IMR-90 (cell line): Measurements from ENCODE around the gene ARHGEF40. TPM values are rescaled to one million over a fixed set of nuclear protein-coding genes. Genes with fewer than 3 reads are reported as not detected.
A peak's percentile ranks its signal among the peaks of the same experiment; 100 is the strongest.

ENCODE experiments used
- ATAC-seq: fragments of 200-7000 bp; cut with Tn5 transposase; 2 replicates; pipeline ENCODE4 v1.9.1; 2020; ENCODE audit warnings: low read depth, mild to moderate bottlenecking, moderate library complexity
- BruUV-seq: library from RNA; stranded (reverse); fragments of 400-500 nt; replicated peaks from 2 replicates; lab custom pipeline; 2021; lab: Mats Ljungman, UMichigan
- CTCF ChIA-PET: fragments of 300-600 bp; formaldehyde crosslinking; extraction: SDS; loops from one replicate; lab custom pipeline; 2021; ENCODE audit warnings: antibody characterized with exemption; lab: Yijun Ruan, JAX
- POLR2A ChIA-PET: fragments of 300-600 bp; sonication (Branson Sonifier 250); formaldehyde crosslinking; loops from one replicate; lab custom pipeline; 2022; ENCODE audit warnings: antibody characterized with exemption; ENCODE audit not compliant: unreplicated experiment; lab: Charles Lee
- DNase-seq: peaks from one replicate; pipeline ENCODE4 v3.0.0; 2013
- H2AFZ ChIP-seq: replicated peaks from 2 replicates; pipeline ENCODE3; 2013; ENCODE audit warnings: low read length, mild to moderate bottlenecking; ENCODE audit not compliant: poor library complexity
- H2AK5ac ChIP-seq: 2 replicates; pipeline ENCODE4 v1.6.1; 2013; ENCODE audit warnings: low read depth, low read length, inconsistent platforms
- H2AK9ac ChIP-seq: replicated peaks from 2 replicates; pipeline ENCODE3; 2013; ENCODE audit warnings: mild to moderate bottlenecking, low read depth, low read length, moderate library complexity; ENCODE audit not compliant: poor library complexity
- H2BK120ac ChIP-seq: 2 replicates; pipeline ENCODE4 v1.6.1; 2013; ENCODE audit warnings: low read depth, low read length, inconsistent platforms
- H2BK15ac ChIP-seq: 3 replicates; pipeline ENCODE4 v1.6.1; 2013; ENCODE audit warnings: low read depth, low read length, inconsistent platforms
- H2BK20ac ChIP-seq: 2 replicates; pipeline ENCODE4 v1.6.1; 2013; ENCODE audit warnings: low read depth, mild to moderate bottlenecking, inconsistent platforms, low read length, moderate library complexity
- H2BK5ac ChIP-seq: 2 replicates; pipeline ENCODE4 v1.6.1; 2013; ENCODE audit warnings: mild to moderate bottlenecking, low read depth, low read length, inconsistent platforms; ENCODE audit not compliant: poor library complexity, severe bottlenecking
- H3K14ac ChIP-seq: replicated peaks from 2 replicates; pipeline ENCODE4 v1.6.1; 2013; ENCODE audit warnings: low read depth, low read length, inconsistent platforms
- H3K18ac ChIP-seq: 2 replicates; pipeline ENCODE4 v1.6.1; 2013; ENCODE audit warnings: low read depth, low read length, control low read depth
- H3K23ac ChIP-seq: 2 replicates; pipeline ENCODE4 v1.6.1; 2013; ENCODE audit warnings: low read depth, low read length, inconsistent platforms
- H3K27ac ChIP-seq: 2 replicates; pipeline ENCODE4 v1.5.1; 2013; ENCODE audit warnings: mild to moderate bottlenecking, control low read depth, low read length; ENCODE audit not compliant: insufficient read depth
- H3K27me3 ChIP-seq: 2 replicates; pipeline ENCODE4 v1.6.1; 2013; ENCODE audit warnings: low read length; ENCODE audit not compliant: control insufficient read depth, insufficient read depth
- H3K36me3 ChIP-seq: 2 replicates; pipeline ENCODE4 v1.6.1; 2013; ENCODE audit warnings: low read length, mixed read lengths; ENCODE audit not compliant: control insufficient read depth, insufficient read depth
- H3K4ac ChIP-seq: 2 replicates; pipeline ENCODE4 v1.6.1; 2013; ENCODE audit warnings: low read depth, low read length, inconsistent platforms
- H3K4me1 ChIP-seq: 2 replicates; pipeline ENCODE4 v1.6.1; 2013; ENCODE audit warnings: low read length, mixed read lengths; ENCODE audit not compliant: control insufficient read depth, insufficient read depth
- H3K4me2 ChIP-seq: 2 replicates; pipeline ENCODE4 v1.6.1; 2013; ENCODE audit warnings: low read depth, mild to moderate bottlenecking, control low read depth, low read length, moderate library complexity
- H3K4me3 ChIP-seq: 2 replicates; pipeline ENCODE4 v1.5.1; 2013; ENCODE audit warnings: low read depth, mild to moderate bottlenecking, control low read depth, low read length, moderate library complexity; ENCODE audit not compliant: insufficient read depth
- H3K56ac ChIP-seq: 2 replicates; pipeline ENCODE4 v1.6.1; 2013; ENCODE audit warnings: low read length, inconsistent platforms; ENCODE audit not compliant: insufficient read depth; ENCODE audit errors: extremely low read depth
- H3K79me1 ChIP-seq, 2 experiments: 2 replicates each; pipeline ENCODE4 v1.6.1; 2013; ENCODE audit warnings: low read length in 2 of 2, inconsistent platforms in 1 of 2, low read depth in 1 of 2
- H3K9ac ChIP-seq: 2 replicates; pipeline ENCODE4 v1.6.1; 2013; ENCODE audit warnings: low read depth, low read length, control low read depth
- H3K9me1 ChIP-seq: 2 replicates; pipeline ENCODE4 v1.6.1; 2013; ENCODE audit warnings: low read length, inconsistent platforms; ENCODE audit not compliant: insufficient read depth
- H3K9me3 ChIP-seq: 2 replicates; pipeline ENCODE4 v1.6.1; 2013; ENCODE audit warnings: low read length; ENCODE audit not compliant: control insufficient read depth, insufficient read depth
- H4K20me1 ChIP-seq: 2 replicates; pipeline ENCODE4 v1.6.1; 2013; ENCODE audit warnings: low read length, inconsistent platforms; ENCODE audit not compliant: insufficient read depth
- H4K5ac ChIP-seq: 2 replicates; pipeline ENCODE4 v1.6.1; 2013; ENCODE audit warnings: mild to moderate bottlenecking, low read depth, low read length, control low read depth
- H4K8ac ChIP-seq, 2 experiments: 2 replicates each; pipeline ENCODE4 v1.6.1; 2013; ENCODE audit warnings: low read depth in 2 of 2, low read length in 2 of 2, control low read depth in 1 of 2, inconsistent platforms in 1 of 2
- H4K91ac ChIP-seq: 2 replicates; pipeline ENCODE4 v1.6.1; 2013; ENCODE audit warnings: low read depth, low read length, inconsistent platforms; ENCODE audit not compliant: insufficient read depth
- BHLHE40 ChIP-seq: fragments of 150-350 bp; IDR thresholded peaks from 2 replicates; pipeline ENCODE4 v1.6.1; 2016; ENCODE audit warnings: mild to moderate bottlenecking, low read depth, low read length
- CEBPB ChIP-seq: IDR thresholded peaks from 2 replicates; pipeline ENCODE4 v1.6.1; 2012; ENCODE audit warnings: low read depth, low read length, improper control_type of control experiment
- CHD1 ChIP-seq: IDR thresholded peaks from 2 replicates; pipeline ENCODE4 v1.6.1; 2012; ENCODE audit warnings: low read depth, low read length, improper control_type of control experiment
- FOS ChIP-seq: fragments of 150-350 bp; IDR thresholded peaks from 2 replicates; pipeline ENCODE4 v1.6.1; 2016; ENCODE audit warnings: low read depth, low read length
- MAFK ChIP-seq: IDR thresholded peaks from 2 replicates; pipeline ENCODE4 v1.6.1; 2012; ENCODE audit warnings: low read depth, low read length, improper control_type of control experiment
- MAZ ChIP-seq: IDR thresholded peaks from 2 replicates; pipeline ENCODE4 v1.6.1; 2012; ENCODE audit warnings: low read depth, mild to moderate bottlenecking, low read length, improper control_type of control experiment, moderate library complexity, borderline replicate concordance
- MXI1 ChIP-seq: IDR thresholded peaks from 2 replicates; pipeline ENCODE4 v1.6.1; 2012; ENCODE audit warnings: low read depth, mild to moderate bottlenecking, low read length, moderate library complexity, borderline replicate concordance
- NFE2L2 ChIP-seq: fragments of 150-350 bp; IDR thresholded peaks from 2 replicates; pipeline ENCODE4 v1.6.1; 2016; ENCODE audit warnings: low read depth, mild to moderate bottlenecking, low read length
- POLR2A ChIP-seq: IDR thresholded peaks from 2 replicates; pipeline ENCODE4 v1.6.1; 2012; ENCODE audit warnings: mild to moderate bottlenecking, low read depth, low read length
- RAD21 ChIP-seq: IDR thresholded peaks from 2 replicates; pipeline ENCODE4 v1.6.1; 2012; ENCODE audit warnings: low read length, improper control_type of control experiment
- RCOR1 ChIP-seq: IDR thresholded peaks from 2 replicates; pipeline ENCODE4 v1.6.1; 2012; ENCODE audit warnings: mild to moderate bottlenecking, low read length, improper control_type of control experiment; ENCODE audit not compliant: insufficient replicate concordance
- RFX5 ChIP-seq: IDR thresholded peaks from 2 replicates; pipeline ENCODE4 v1.8.0; 2012; ENCODE audit warnings: low read depth, mild to moderate bottlenecking, low read length, moderate library complexity
- SMC3 ChIP-seq: fragments of 150-350 bp; IDR thresholded peaks from 2 replicates; pipeline ENCODE4 v1.6.1; 2016; ENCODE audit warnings: low read depth, mild to moderate bottlenecking, antibody characterized with exemption, low read length, moderate library complexity
- USF2 ChIP-seq: fragments of 150-350 bp; IDR thresholded peaks from 2 replicates; pipeline ENCODE4 v1.6.1; 2017; ENCODE audit warnings: mild to moderate bottlenecking, antibody characterized with exemption, low read length, low read depth
- WGBS, 2 experiments: methylation state at CpG; one replicate each; pipeline versions ENCODE4 v1.1.5 to v1.1.7; 2013; ENCODE audit warnings: missing lambda C conversion rate in 2 of 2; ENCODE audit not compliant: insufficient read length in 1 of 2; ENCODE audit errors: extremely low coverage in 2 of 2; 5-methylcytosine and 5-hydroxymethylcytosine counted together
- dilution Hi-C: fragments of 300-500 bp; cut with HindIII; formaldehyde crosslinking; loops from one replicate; pipeline ENCODE4 v1.14.3; 2018; ENCODE audit warnings: low sequenced_read_pairs; ENCODE audit not compliant: unreplicated experiment
- in situ Hi-C: fragments of 300-500 bp; cut with MboI; formaldehyde crosslinking; loops from 3 replicates; pipeline ENCODE4 v1.14.3; 2019; ENCODE audit warnings: low sequenced_read_pairs, inconsistent platforms, mixed read lengths
- intact Hi-C: fragments of 100-400 bp; cut with micrococcal nuclease; formaldehyde crosslinking; loops from 2 replicates; pipeline ENCODE4 v1.10.0; 2022
- polyA plus RNA-seq, 3 experiments: library from polyadenylated mRNA; depleted of rRNA; stranded (reverse); fragments of >200 nt; gene quantifications; 2 replicates each; pipeline ENCODE4 v1.2.3, GENCODE V29; 2012; ENCODE audit warnings: low replicate concordance in 1 of 3
- total RNA-seq: library from RNA; depleted of rRNA; stranded (reverse); fragments of >200 nt; gene quantifications from 2 replicates; pipeline ENCODE4 v1.2.3, GENCODE V29; 2012
- TF ChIP-seq, protein P1 (sequence below): fragments of 150-350 bp; IDR thresholded peaks from 2 replicates; pipeline ENCODE4 v1.6.1; 2016; ENCODE audit warnings: low read depth, mild to moderate bottlenecking, low read length, moderate library complexity, borderline replicate concordance
- TF ChIP-seq, protein P2 (sequence below): conservative IDR thresholded peaks from 2 replicates; pipeline ENCODE4 v1.5.1; 2012; ENCODE audit warnings: mild to moderate bottlenecking, low read depth, low read length, improper control_type of control experiment

ARHGEF40 gene
- total and polyA plus RNA-seq, 2 of the 4 experiments (the other 2 are of a cell fraction), result 18.1 to 58.4 TPM

DNA sequence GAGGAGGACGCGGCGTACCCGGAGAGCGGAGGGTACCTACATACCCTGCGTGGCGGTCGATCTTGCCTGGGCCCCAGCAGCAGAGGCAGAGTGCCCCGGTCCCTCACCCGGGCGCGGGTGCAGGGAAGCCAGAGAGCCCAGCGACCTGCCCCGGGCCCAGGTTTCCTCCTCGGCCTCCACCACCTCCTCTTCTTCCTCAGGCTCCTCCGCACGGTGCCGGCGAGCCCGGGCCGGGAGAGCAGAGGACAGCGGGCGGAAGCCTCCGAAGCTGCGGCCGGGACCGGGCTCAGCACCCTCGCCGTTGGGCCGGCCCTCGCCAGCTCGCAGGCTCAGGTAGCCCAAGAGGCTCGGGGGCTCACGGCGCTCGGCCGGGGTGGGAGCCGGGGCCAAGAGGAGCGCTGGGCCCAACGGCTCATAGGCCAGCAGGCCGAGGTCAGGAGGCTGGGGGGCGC is 21.7 kb downstream of the ARHGEF40 start:
- dilution Hi-C loops, result no loop called here

More for the DNA sequence above, 21.7 kb downstream of the ARHGEF40 start:
- H4K91ac ChIP-seq, result no peak overlapping the region
- no peak overlapping the region for H3K27ac ChIP-seq
- no peak overlapping the region for H3K9ac ChIP-seq
- no peak overlapping the region for H4K5ac ChIP-seq
- H2BK120ac ChIP-seq, result no peak overlapping the region
- peaks cover 3 to 7% of the 10 kb centered on the region in 2 experiments; a peak in 1 of 4 replicates for H3K79me1 ChIP-seq
- peak overlapping the region; percentile 92 for H2AK9ac ChIP-seq
- no peak overlapping the region for H4K8ac ChIP-seq
- in situ Hi-C loops (loop anchor here (25.0 kb wide), 2 partner anchors 630 to 755 kb away; partner anchors contain the start of genes APEX1, CCNB1IP1, OSGEP and PARP2), intact Hi-C loops (loop anchor here (1.0 kb wide), 3 partner anchors 12 to 78 kb away; no protein-coding TSS in a partner anchor)
- BruUV-seq, result no TSS peak
- H2AK5ac ChIP-seq, result no peak overlapping the region
- no peak overlapping the region for H3K56ac ChIP-seq
- peaks cover 6% of the 10 kb centered on the region for H4K20me1 ChIP-seq
- no peak overlapping the region for H3K23ac ChIP-seq
- ChIA-PET CTCF (interaction anchor here (0.8 to 2.9 kb wide), 11 partner anchors 12 to 77 kb away, joined by 3 to 22 read pairs (median 4); partner anchors contain the start of gene ARHGEF40), POLR2A (interaction anchor here (1.3 kb wide), 1 partner anchor 21 kb away, joined by 3 read pairs; no protein-coding TSS in a partner anchor)
- peaks cover 27% of the 10 kb centered on the region for H3K36me3 ChIP-seq
- H2AFZ ChIP-seq, result no peak overlapping the region
- DNase-seq, result no peak
- no peak overlapping the region for H3K4ac ChIP-seq
- no peak overlapping the region for H2BK15ac ChIP-seq
- H3K4me2 ChIP-seq, result no peak overlapping the region
- no peaks in the 10 kb centered on the region for H3K27me3 ChIP-seq
- H3K14ac ChIP-seq, result no peak overlapping the region
- no peak overlapping the region for H3K4me3 ChIP-seq
- no peak overlapping the region for H2BK20ac ChIP-seq
- no peak overlapping the region for H3K18ac ChIP-seq
- 0 out of 2 replicates have a peak, but pooled peaks cover 2% of the 10 kb centered on the region for H3K9me1 ChIP-seq
- H3K4me1 ChIP-seq, result peaks cover 11% of the 10 kb centered on the region
- no peak for ATAC-seq
- WGBS, 2 experiments, result 93% methylated on average over 26 of the region's 42 CpGs; no CpG with 5 or more reads in 1 of the 2 experiments
- H2BK5ac ChIP-seq, result no peak overlapping the region
- TF ChIP-seq POLR2A, result no peak
- no peak for TF ChIP-seq CHD1
- TF ChIP-seq, protein P1, sequence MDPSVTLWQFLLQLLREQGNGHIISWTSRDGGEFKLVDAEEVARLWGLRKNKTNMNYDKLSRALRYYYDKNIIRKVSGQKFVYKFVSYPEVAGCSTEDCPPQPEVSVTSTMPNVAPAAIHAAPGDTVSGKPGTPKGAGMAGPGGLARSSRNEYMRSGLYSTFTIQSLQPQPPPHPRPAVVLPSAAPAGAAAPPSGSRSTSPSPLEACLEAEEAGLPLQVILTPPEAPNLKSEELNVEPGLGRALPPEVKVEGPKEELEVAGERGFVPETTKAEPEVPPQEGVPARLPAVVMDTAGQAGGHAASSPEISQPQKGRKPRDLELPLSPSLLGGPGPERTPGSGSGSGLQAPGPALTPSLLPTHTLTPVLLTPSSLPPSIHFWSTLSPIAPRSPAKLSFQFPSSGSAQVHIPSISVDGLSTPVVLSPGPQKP, result no peak
- TF ChIP-seq RFX5, result no peak
- no peak for TF ChIP-seq USF2
- no peak for TF ChIP-seq SMC3
- TF ChIP-seq NFE2L2, result no peak
- TF ChIP-seq BHLHE40, result no peak
- no peak for TF ChIP-seq MAZ
- TF ChIP-seq RCOR1, result no peak
- no peak for TF ChIP-seq CEBPB
- TF ChIP-seq RAD21, result no peak
- TF ChIP-seq MAFK, result no peak
- TF ChIP-seq FOS, result no peak
- no peak for TF ChIP-seq MXI1
- TF ChIP-seq, protein P2, sequence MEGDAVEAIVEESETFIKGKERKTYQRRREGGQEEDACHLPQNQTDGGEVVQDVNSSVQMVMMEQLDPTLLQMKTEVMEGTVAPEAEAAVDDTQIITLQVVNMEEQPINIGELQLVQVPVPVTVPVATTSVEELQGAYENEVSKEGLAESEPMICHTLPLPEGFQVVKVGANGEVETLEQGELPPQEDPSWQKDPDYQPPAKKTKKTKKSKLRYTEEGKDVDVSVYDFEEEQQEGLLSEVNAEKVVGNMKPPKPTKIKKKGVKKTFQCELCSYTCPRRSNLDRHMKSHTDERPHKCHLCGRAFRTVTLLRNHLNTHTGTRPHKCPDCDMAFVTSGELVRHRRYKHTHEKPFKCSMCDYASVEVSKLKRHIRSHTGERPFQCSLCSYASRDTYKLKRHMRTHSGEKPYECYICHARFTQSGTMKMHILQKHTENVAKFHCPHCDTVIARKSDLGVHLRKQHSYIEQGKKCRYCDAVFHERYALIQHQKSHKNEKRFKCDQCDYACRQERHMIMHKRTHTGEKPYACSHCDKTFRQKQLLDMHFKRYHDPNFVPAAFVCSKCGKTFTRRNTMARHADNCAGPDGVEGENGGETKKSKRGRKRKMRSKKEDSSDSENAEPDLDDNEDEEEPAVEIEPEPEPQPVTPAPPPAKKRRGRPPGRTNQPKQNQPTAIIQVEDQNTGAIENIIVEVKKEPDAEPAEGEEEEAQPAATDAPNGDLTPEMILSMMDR, result no peak
- no peaks in the 10 kb centered on the region for H3K9me3 ChIP-seq
